H1 (cell line): ENCODE measurements around the gene LRP5. TPM values are rescaled to one million over a fixed set of nuclear protein-coding genes. Genes with fewer than 3 reads are reported as not detected.

Experiments
- CTCF ChIA-PET: fragments of 300-600 bp; sonication (Branson Sonifier 250); formaldehyde crosslinking; loops from one replicate; lab custom pipeline; 2021; ENCODE audit not compliant: partially characterized antibody; lab: Charles Lee
- POLR2A ChIA-PET: fragments of 300-600 bp; sonication (Branson Sonifier 250); formaldehyde crosslinking; loops from one replicate; lab custom pipeline; 2021; ENCODE audit warnings: inconsistent platforms; ENCODE audit not compliant: partially characterized antibody; lab: Charles Lee
- DNase-seq, 2 experiments: peaks; one replicate each; pipeline versions ENCODE4 v3.0.0 to v3.0.0-alpha.2; 2010 to 2022; ENCODE audit warnings: low spot score in 2 of 2, low read depth in 1 of 2, mixed read lengths in 1 of 2
- FAIRE-seq: peaks from 2 replicates; lab custom pipeline; 2011; peaks lifted over from hg19 to GRCh38; lab: Jason Lieb, UNC
- H2AFZ ChIP-seq: 2 replicates; pipeline ENCODE4 v1.8.1; 2012; ENCODE audit warnings: low read length, inconsistent platforms
- H2AK5ac ChIP-seq: 2 replicates; pipeline ENCODE4 v1.6.1; 2013; ENCODE audit warnings: low read depth, low read length
- H2BK120ac ChIP-seq: replicated peaks from 2 replicates; pipeline ENCODE3; 2013; ENCODE audit warnings: low read depth, low read length, inconsistent platforms
- H2BK12ac ChIP-seq: 2 replicates; pipeline ENCODE4 v1.6.1; 2013; ENCODE audit warnings: low read depth, low read length
- H2BK15ac ChIP-seq: 2 replicates; pipeline ENCODE4 v1.6.1; 2013; ENCODE audit warnings: low read length
- H2BK20ac ChIP-seq: 2 replicates; pipeline ENCODE4 v1.6.1; 2013; ENCODE audit warnings: low read length
- H2BK5ac ChIP-seq: 2 replicates; pipeline ENCODE4 v1.6.1; 2013; ENCODE audit warnings: low read depth, low read length
- H3K14ac ChIP-seq: 2 replicates; pipeline ENCODE4 v1.6.1; 2013; ENCODE audit warnings: inconsistent platforms; ENCODE audit not compliant: insufficient read length
- H3K18ac ChIP-seq: 2 replicates; pipeline ENCODE4 v1.6.1; 2013; ENCODE audit warnings: low read length; ENCODE audit errors: extremely low read depth
- H3K23ac ChIP-seq: 2 replicates; pipeline ENCODE4 v1.6.1; 2013; ENCODE audit warnings: inconsistent platforms; ENCODE audit not compliant: insufficient read length
- H3K23me2 ChIP-seq: 2 replicates; pipeline ENCODE4 v1.6.1; 2013; ENCODE audit warnings: low read depth, low read length
- H3K27ac ChIP-seq: 2 replicates; pipeline ENCODE4 v1.6.1; 2011; ENCODE audit warnings: low read depth, low read length, inconsistent platforms
- H3K27me3 ChIP-seq, 4 experiments: replicated peaks in 1 of 4; 1 replicate in 1 of 4; 2 replicates in 3 of 4; pipeline versions ENCODE4 v1.6.1 to v1.8.1; 2011 to 2013; ENCODE audit warnings: low read length in 3 of 4, mild to moderate bottlenecking in 3 of 4, inconsistent platforms in 2 of 4, mixed read lengths in 2 of 4, moderate library complexity in 1 of 4; ENCODE audit not compliant: control insufficient read depth in 3 of 4, insufficient read depth in 3 of 4; ENCODE audit errors: extremely low read depth in 1 of 4
- H3K36me3 ChIP-seq, 4 experiments: 2 replicates each; pipeline versions ENCODE4 v1.6.1 to v1.8.1; 2011 to 2013; ENCODE audit warnings: mild to moderate bottlenecking in 4 of 4, low read length in 3 of 4, moderate library complexity in 2 of 4, control low read depth in 1 of 4, inconsistent platforms in 1 of 4; ENCODE audit not compliant: insufficient read depth in 4 of 4, control insufficient read depth in 2 of 4
- H3K4ac ChIP-seq: replicated peaks from 2 replicates; pipeline ENCODE3; 2013; ENCODE audit warnings: low read length, low read depth, mixed read lengths, inconsistent platforms; ENCODE audit not compliant: insufficient read length
- H3K4me1 ChIP-seq, 4 experiments: replicated peaks in 1 of 4; 1 replicate in 1 of 4; 2 replicates in 3 of 4; pipeline versions ENCODE4 v1.6.1 to v1.8.1; 2011 to 2013; ENCODE audit warnings: low read length in 3 of 4, inconsistent platforms in 2 of 4, mixed read lengths in 1 of 4; ENCODE audit not compliant: insufficient read depth in 4 of 4, control insufficient read depth in 3 of 4
- H3K4me2 ChIP-seq, 2 experiments: 2 replicates each; pipeline versions ENCODE4 v1.6.1 to v1.8.1; 2011 to 2013; ENCODE audit warnings: low read depth in 2 of 2, low read length in 2 of 2, control low read depth in 1 of 2, inconsistent platforms in 1 of 2, mild to moderate bottlenecking in 1 of 2; ENCODE audit not compliant: insufficient read depth in 1 of 2
- H3K4me3 ChIP-seq, 4 experiments: fragments of 200-600, 300-600 bp in 1 of 4; sonication (generic), shearing (Covaris generic), sonication (Bioruptor Twin) in 1 of 4; 2 replicates each; pipeline versions ENCODE4 v1.5.1 to v1.8.1; 2011 to 2016; ENCODE audit warnings: low read length in 4 of 4, low read depth in 3 of 4, control low read depth in 2 of 4, inconsistent platforms in 2 of 4, mild to moderate bottlenecking in 2 of 4, mixed read lengths in 1 of 4, moderate library complexity in 1 of 4; ENCODE audit not compliant: insufficient read depth in 2 of 4; ENCODE audit errors: extremely low read depth in 1 of 4
- H3K56ac ChIP-seq: replicated peaks from 2 replicates; pipeline ENCODE3; 2013; ENCODE audit warnings: low read depth, mild to moderate bottlenecking, mixed read lengths, low read length, inconsistent platforms; ENCODE audit not compliant: insufficient read length
- H3K79me1 ChIP-seq: 2 replicates; pipeline ENCODE4 v1.6.1; 2013; ENCODE audit warnings: low read depth, low read length, control low read depth
- H3K79me2 ChIP-seq, 2 experiments: 2 replicates each; pipeline versions ENCODE4 v1.6.1 to v1.8.1; 2012 to 2013; ENCODE audit warnings: low read length in 2 of 2, mild to moderate bottlenecking in 2 of 2, inconsistent platforms in 1 of 2; ENCODE audit not compliant: insufficient read depth in 2 of 2, control insufficient read depth in 1 of 2
- H3K9ac ChIP-seq, 4 experiments: replicated peaks in 1 of 4; 1 replicate in 1 of 4; 2 replicates in 3 of 4; pipeline versions ENCODE4 v1.6.1 to v1.8.1; 2011 to 2013; ENCODE audit warnings: low read depth in 3 of 4, low read length in 3 of 4, control low read depth in 2 of 4, mild to moderate bottlenecking in 2 of 4, moderate library complexity in 2 of 4, inconsistent platforms in 1 of 4; ENCODE audit errors: extremely low read depth in 1 of 4
- H3K9me3 ChIP-seq, 2 experiments: 2 replicates each; pipeline versions ENCODE4 v1.6.1 to v1.8.1; 2012 to 2013; ENCODE audit warnings: mild to moderate bottlenecking in 2 of 2, moderate library complexity in 2 of 2, control low read depth in 1 of 2, inconsistent platforms in 1 of 2, low read depth in 1 of 2, low read length in 1 of 2, mixed read lengths in 1 of 2; ENCODE audit not compliant: insufficient read depth in 2 of 2
- H4K20me1 ChIP-seq, 2 experiments: replicated peaks in 1 of 2; 2 replicates each; pipeline versions ENCODE3 to v1.8.1; 2011 to 2013; ENCODE audit warnings: inconsistent platforms in 2 of 2, low read length in 2 of 2, mild to moderate bottlenecking in 1 of 2; ENCODE audit not compliant: insufficient read depth in 2 of 2, control insufficient read depth in 1 of 2
- H4K5ac ChIP-seq: 2 replicates; pipeline ENCODE4 v1.6.1; 2013; ENCODE audit warnings: low read length, low read depth, mixed read lengths, inconsistent platforms; ENCODE audit not compliant: insufficient read length
- H4K8ac ChIP-seq: 2 replicates; pipeline ENCODE4 v1.8.0; 2013; ENCODE audit warnings: mild to moderate bottlenecking, moderate library complexity, low read length, inconsistent platforms; ENCODE audit not compliant: insufficient read depth; ENCODE audit errors: extremely low read depth
- H4K91ac ChIP-seq: replicated peaks from 2 replicates; pipeline ENCODE3; 2013; ENCODE audit warnings: low read length, mixed read lengths, inconsistent platforms; ENCODE audit not compliant: insufficient read length
- CREB1 ChIP-seq: IDR thresholded peaks from 2 replicates; pipeline ENCODE4 v1.6.1; 2012; ENCODE audit warnings: inconsistent platforms
- NRF1 ChIP-seq: IDR thresholded peaks from 2 replicates; pipeline ENCODE4 v1.6.1; 2011; ENCODE audit warnings: mild to moderate bottlenecking, low read depth, low read length, improper control_type of control experiment
- SP2 ChIP-seq: IDR thresholded peaks from 2 replicates; pipeline ENCODE4 v1.6.1; 2012; ENCODE audit warnings: mild to moderate bottlenecking, low read length, inconsistent platforms
- SUZ12 ChIP-seq: fragments of 200-600 bp; sonication (generic); IDR thresholded peaks from 2 replicates; pipeline ENCODE4 v1.6.1; 2012; ENCODE audit warnings: mild to moderate bottlenecking, inconsistent platforms, low read length, moderate library complexity, mixed read lengths
- ZNF274 ChIP-seq: IDR thresholded peaks from 2 replicates; pipeline ENCODE4 v1.7.0; 2012; ENCODE audit warnings: low read length, borderline replicate concordance; ENCODE audit errors: extremely low read depth
- WGBS, 2 experiments: shearing (Covaris generic) in 1 of 2; methylation state at CpG; one replicate each; pipeline versions ENCODE4 v1.1.6 to v1.1.7; 2013 to 2015; ENCODE audit warnings: low lambda C conversion rate in 2 of 2, mixed read lengths in 2 of 2, inconsistent platforms in 1 of 2, low coverage in 1 of 2, missing lambda C conversion rate in 1 of 2; ENCODE audit not compliant: insufficient replicate concordance in 2 of 2, insufficient coverage in 1 of 2, insufficient read length in 1 of 2; ENCODE audit errors: extremely low coverage in 1 of 2, missing lambda C conversion rate in 1 of 2; 5-methylcytosine and 5-hydroxymethylcytosine counted together
- polyA plus RNA-seq, 7 experiments: library from polyadenylated mRNA; depleted of rRNA in 3 of 7; stranded (reverse) in 5 of 7; unstranded in 2 of 7; fragments of >200 nt in 5 of 7; fragments of 200-250 nt in 2 of 7; gene quantifications; 1 replicate in 5 of 7; 2 replicates in 1 of 7; 4 replicates in 1 of 7; pipeline versions ENCODE4 v1.2.1 to v1.2.3, GENCODE V29; 2011 to 2013; ENCODE audit warnings: missing spikeins in 2 of 7, mixed read lengths in 2 of 7
- total RNA-seq: library from RNA; stranded (reverse); fragmentation: NEBNext Ultra II Directional; extraction: Animal tissue kit (Norgen Biotek cat#: 25700); gene quantifications from 2 replicates; pipeline ENCODE4 v1.2.1, GENCODE V29; 2021

Gene LRP5
- total and polyA plus RNA-seq, 2 of the 8 experiments (the other 6 are each of a cell fraction or from before 2014, with no cell fraction given) = 19.0 to 38.9 TPM

GRCh38 chr11:68497761-68498160, 185.4 kb downstream of the LRP5 start:
- CTCF ChIA-PET = interaction anchor here (1.2 kb wide), 1 partner anchor 13 kb away, joined by 4 read pairs; no protein-coding TSS in a partner anchor
- H3K36me3 ChIP-seq = no peaks in the 10 kb centered on the region
- 88% methylated on average over 2 of the region's 2 CpGs; no CpG with 5 or more reads in 1 of the 2 experiments for WGBS, 2 experiments
- H4K5ac ChIP-seq = no peak overlapping the region
- no peak overlapping the region for H2BK15ac ChIP-seq
- peaks cover 34 to 96% of the 10 kb centered on the region in 2 experiments for H3K79me2 ChIP-seq
- H2BK120ac ChIP-seq = no peak overlapping the region
- H3K56ac ChIP-seq = no peak overlapping the region
- H3K9ac ChIP-seq = no peak overlapping the region
- H3K9me3 ChIP-seq = no peaks in the 10 kb centered on the region
- FAIRE-seq (no peak), DNase-seq (no peak)
- no peak overlapping the region for H3K4ac ChIP-seq
- H3K27ac ChIP-seq = no peak overlapping the region
- no peak overlapping the region for H2BK12ac ChIP-seq
- no peak overlapping the region for H2AK5ac ChIP-seq
- no peak overlapping the region for H3K18ac ChIP-seq
- no peak overlapping the region for H3K4me2 ChIP-seq
- POLR2A ChIA-PET = interaction anchor here (1.2 kb wide), 1 partner anchor 9 kb away, joined by 3 read pairs; no protein-coding TSS in a partner anchor
- H4K20me1 ChIP-seq = peaks cover 27% of the 10 kb centered on the region in 2 experiments
- no peak overlapping the region for H3K14ac ChIP-seq
- H2BK20ac ChIP-seq = no peak overlapping the region
- H4K8ac ChIP-seq = no peak overlapping the region
- H3K27me3 ChIP-seq = no peaks in the 10 kb centered on the region
- H4K91ac ChIP-seq = no peak overlapping the region
- H2AFZ ChIP-seq = no peak overlapping the region
- H3K23ac ChIP-seq = no peak overlapping the region
- H3K4me3 ChIP-seq = no peak overlapping the region
- peaks cover 7% of the 10 kb centered on the region for H3K79me1 ChIP-seq
- no peak overlapping the region for H2BK5ac ChIP-seq
- H3K4me1 ChIP-seq = peaks cover 0 to 6% (median 2%) of the 10 kb centered on the region in 4 experiments; a peak in 3 of 7 replicates
- no peaks in the 10 kb centered on the region for H3K23me2 ChIP-seq
- TF ChIP-seq ZNF274 (no peak), SP2 (no peak), CREB1 (no peak), NRF1 (no peak), SUZ12 (no peak)
